CD4-positive, alpha-beta T cell treated with Interleukin-4 for 4 hours (primary cell): Measurements from ENCODE around the gene KCNN3.

Experiments
- DNase-seq: peaks from one replicate; pipeline ENCODE4 v3.0.0-alpha.2; 2020

KCNN3 gene

GRCh38 chr1:154747380-154747739, 122.7 kb downstream of the KCNN3 start:
- no peak for DNase-seq

GRCh38 chr1:154746622-154747299, 123.3 kb downstream of the KCNN3 start:
- DNase-seq, result no peak

GRCh38 chr1:154745750-154746425, 124.2 kb downstream of the KCNN3 start:
- no peak for DNase-seq

GRCh38 chr1:154745286-154745731, 124.8 kb downstream of the KCNN3 start:
- no peak for DNase-seq

- DNase-seq, result no peak
Measured at GRCh38 chr1:154744352-154745035, 125.6 kb downstream of the KCNN3 start.

- DNase-seq, result no peak
Measured at GRCh38 chr1:154743526-154744036, 126.5 kb downstream of the KCNN3 start.

- DNase-seq, result no peak
Measured at GRCh38 chr1:154742606-154743005, 127.5 kb downstream of the KCNN3 start.

- DNase-seq, result no peak
Measured at GRCh38 chr1:154741741-154742495, 128.2 kb downstream of the KCNN3 start.

GRCh38 chr1:154741327-154741726, 128.8 kb downstream of the KCNN3 start:
- DNase-seq, result no peak

GRCh38 chr1:154739654-154740053, 130.4 kb downstream of the KCNN3 start:
- DNase-seq, result no peak

- no peak for DNase-seq
Measured at GRCh38 chr1:154736841-154737240, 133.2 kb downstream of the KCNN3 start.

- no peak for DNase-seq
Measured at GRCh38 chr1:154735804-154736168, 134.3 kb downstream of the KCNN3 start.

GRCh38 chr1:154735061-154735803, 134.8 kb downstream of the KCNN3 start:
- no peak for DNase-seq

- DNase-seq, result no peak
Measured at GRCh38 chr1:154733621-154734020, 136.5 kb downstream of the KCNN3 start.

- DNase-seq, result no peak
Measured at GRCh38 chr1:154730986-154731489, 139.0 kb downstream of the KCNN3 start.

- no peak for DNase-seq
Measured at GRCh38 chr1:154730259-154730658, 139.8 kb downstream of the KCNN3 start.

GRCh38 chr1:154729577-154729976, 140.5 kb downstream of the KCNN3 start:
- DNase-seq, result no peak

GRCh38 chr1:154729031-154729442, 141.0 kb downstream of the KCNN3 start:
- DNase-seq, result no peak

GRCh38 chr1:154726896-154727753, 143.0 kb downstream of the KCNN3 start:
- no peak for DNase-seq

GRCh38 chr1:154726443-154726842, 143.6 kb downstream of the KCNN3 start:
- DNase-seq, result no peak

GRCh38 chr1:154725865-154726264, 144.2 kb downstream of the KCNN3 start:
- no peak for DNase-seq
